Thyroid gland (tissue), 4 donors: ENCODE results near the gene PIEZO2. TPM values are rescaled to one million over a fixed set of nuclear protein-coding genes. Genes with fewer than 3 reads are reported as not detected.

Source experiments
- DNase-seq, 2 donors: peaks; one replicate each; pipeline ENCODE4 v3.0.0-alpha.2; 2019
- H3K27ac ChIP-seq, 3 donors: fragments of 200-600 bp; sonication (generic); 1 replicate in 2 of 3; 2 replicates in 1 of 3; pipeline ENCODE4 v1.5.1; 2016 to 2019; ENCODE audit warnings: mild to moderate bottlenecking in 1 of 3, moderate library complexity in 1 of 3
- H3K27me3 ChIP-seq: fragments of 200-600 bp; sonication (generic); one replicate; pipeline ENCODE4 v1.5.1; 2019
- H3K36me3 ChIP-seq, 2 donors: fragments of 200-600 bp; sonication (generic); one replicate each; pipeline ENCODE4 v1.5.1; 2016 to 2019
- H3K4me1 ChIP-seq, 2 donors: fragments of 200-600 bp; sonication (generic); one replicate each; pipeline ENCODE4 v1.5.1; 2017 to 2019
- H3K4me3 ChIP-seq, 3 donors: fragments of 200-600 bp; sonication (generic); replicated peaks in 1 of 3; 1 replicate in 2 of 3; 2 replicates in 1 of 3; pipeline ENCODE4 v1.5.1; 2016; ENCODE audit warnings: mild to moderate bottlenecking in 1 of 3
- H3K9me3 ChIP-seq: fragments of 200-600 bp; sonication (generic); one replicate; pipeline ENCODE4 v1.5.1; 2017
- CTCF ChIP-seq, 6 experiments: fragments of 200-600 bp in 3 of 6; fragments of 450-650 bp in 3 of 6; sonication (generic) in 3 of 6; IDR thresholded peaks; one replicate each; pipeline ENCODE4 v1.5.1; 2016 to 2019; ENCODE audit warnings: antibody characterized with exemption in 6 of 6, mild to moderate bottlenecking in 2 of 6, inconsistent platforms in 1 of 6, moderate library complexity in 1 of 6
- POLR2A ChIP-seq, 2 donors: fragments of 450-650 bp; IDR thresholded peaks; one replicate each; pipeline ENCODE4 v1.6.1; 2017; ENCODE audit warnings: antibody characterized with exemption in 2 of 2, mild to moderate bottlenecking in 2 of 2, moderate library complexity in 1 of 2
- WGBS, 2 donors: methylation state at CpG; one replicate each; pipeline ENCODE4 v1.1.5; 2017; 5-methylcytosine and 5-hydroxymethylcytosine counted together
- intact Hi-C: fragments of 100-400 bp; cut with DNase I; formaldehyde crosslinking; loops from one replicate; pipeline ENCODE4 v1.15.1; 2023
- total RNA-seq, 4 donors: library from RNA; depleted of rRNA; stranded (reverse); fragments of >200 nt; gene quantifications; one replicate each; pipeline ENCODE4 v1.2.3, GENCODE V29; 2016

PIEZO2 gene
- total RNA-seq, 4 donors from 2014 or later, result 5.0 to 13.8 (median 6.1) TPM

- intact Hi-C loops, result no loop called here
- Histone ChIP-seq H3K4me1 (no peaks in the 10 kb centered on the region), H3K36me3 (no peaks in the 10 kb centered on the region), H3K27ac (no peak overlapping the region), H3K9me3 (no peaks in the 10 kb centered on the region), H3K4me3 (no peak overlapping the region), H3K27me3 (no peaks in the 10 kb centered on the region)
- peak in 1 of 2 donors; percentile 9 for DNase-seq
- TF ChIP-seq POLR2A (IDR thresholded peaks at IDR 0.05) (no peak), CTCF (IDR thresholded peaks at IDR 0.05) (no peak)
- WGBS, 2 donors, result 82 to 96% methylated on average over 8 to 15 of the region's 16 CpGs
These were observed 38.9 kb downstream of the PIEZO2 start for GRCh38 chr18:11110509-11110908.

- no peaks in the 10 kb centered on the region for H3K36me3 ChIP-seq
- H3K4me3 ChIP-seq, result no peak overlapping the region
- H3K27me3 ChIP-seq, result no peaks in the 10 kb centered on the region
- no peaks in the 10 kb centered on the region for H3K4me1 ChIP-seq
- WGBS, 2 donors, result 81 to 85% methylated on average over 3 of the region's 3 CpGs
- DNase-seq, result no peak
- no peaks in the 10 kb centered on the region for H3K9me3 ChIP-seq
- H3K27ac ChIP-seq, result no peak overlapping the region
- intact Hi-C loops, result no loop called here
- TF ChIP-seq POLR2A (IDR thresholded peaks at IDR 0.05) (no peak), CTCF (IDR thresholded peaks at IDR 0.05) (no peak)
These were observed 40.4 kb downstream of the PIEZO2 start for GRCh38 chr18:11108947-11109346.

- TF ChIP-seq CTCF (IDR thresholded peaks at IDR 0.05) (no peak), POLR2A (IDR thresholded peaks at IDR 0.05) (no peak)
- no peaks in the 10 kb centered on the region for H3K9me3 ChIP-seq
- WGBS, 2 donors, result 80 to 83% methylated on average over 6 of the region's 6 CpGs
- no peak overlapping the region for H3K4me3 ChIP-seq
- intact Hi-C loops, result no loop called here
- H3K36me3 ChIP-seq, result no peaks in the 10 kb centered on the region
- no peaks in the 10 kb centered on the region for H3K4me1 ChIP-seq
- H3K27me3 ChIP-seq, result no peaks in the 10 kb centered on the region
- DNase-seq, result no peak
- no peak overlapping the region for H3K27ac ChIP-seq
These were observed 42.5 kb downstream of the PIEZO2 start for GRCh38 chr18:11106894-11107293.

GRCh38 chr18:11105463-11105862, 43.9 kb downstream of the PIEZO2 start:
- TF ChIP-seq CTCF (IDR thresholded peaks at IDR 0.05), result no peak
- TF ChIP-seq POLR2A (IDR thresholded peaks at IDR 0.05), result no peak
- intact Hi-C loops, result no loop called here
- WGBS, 2 donors, result 88 to 90% methylated on average over 6 of the region's 6 CpGs
- no peaks in the 10 kb centered on the region for H3K36me3 ChIP-seq
- no peak for DNase-seq
- no peaks in the 10 kb centered on the region for H3K4me1 ChIP-seq
- no peaks in the 10 kb centered on the region for H3K27me3 ChIP-seq
- no peak overlapping the region for H3K27ac ChIP-seq
- no peaks in the 10 kb centered on the region for H3K9me3 ChIP-seq
- no peak overlapping the region for H3K4me3 ChIP-seq

GRCh38 chr18:11104307-11104706, 45.1 kb downstream of the PIEZO2 start:
- intact Hi-C loops, result no loop called here

More at GRCh38 chr18:11104307-11104706, 45.1 kb downstream of the PIEZO2 start:
- WGBS, 2 donors, result 36 to 67% methylated on average over 1 to 5 of the region's 5 CpGs
- Histone ChIP-seq H3K4me3 (no peak overlapping the region), H3K36me3 (no peaks in the 10 kb centered on the region), H3K27ac (no peak overlapping the region), H3K9me3 (no peaks in the 10 kb centered on the region), H3K4me1 (no peaks in the 10 kb centered on the region), H3K27me3 (no peaks in the 10 kb centered on the region)
- TF ChIP-seq CTCF (IDR thresholded peaks at IDR 0.05) (no peak), POLR2A (IDR thresholded peaks at IDR 0.05) (no peak)
- peak; percentile 10 to 13 for DNase-seq
